ENCODE results near the gene CAB39. TPM values are rescaled to one million over a fixed set of nuclear protein-coding genes. Genes with fewer than 3 reads are reported as not detected.

The CAB39 gene
- polyA plus RNA-seq, 1 of the 3 experiments (the other 2 are of a cell fraction) = 15.7 TPM

DNA sequence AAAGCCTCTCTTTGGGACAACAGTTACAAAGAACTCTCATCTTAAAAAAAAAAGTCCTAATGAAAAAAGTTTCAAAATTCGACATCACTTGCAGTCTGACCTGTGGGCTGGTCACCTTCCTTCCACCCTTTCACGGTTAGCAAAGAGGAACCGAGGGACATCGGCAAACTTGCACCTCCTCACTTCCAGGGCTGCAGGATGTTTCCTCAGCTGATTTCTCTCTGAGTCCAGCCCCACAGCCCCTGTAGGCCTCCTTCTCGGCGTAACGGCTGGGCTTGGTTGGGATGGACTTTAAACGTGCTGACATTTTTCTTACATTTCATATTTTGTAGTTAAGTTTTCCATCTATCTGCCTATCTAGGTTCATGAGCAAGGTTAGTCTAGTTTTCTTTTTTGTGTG, 5.7 kb upstream of the CAB39 start (continued):
- TF ChIP-seq MXI1 (IDR thresholded peaks at IDR 0.05; ENCODE audit: low read depth, low read length) = no peak
- TF ChIP-seq, protein P1, sequence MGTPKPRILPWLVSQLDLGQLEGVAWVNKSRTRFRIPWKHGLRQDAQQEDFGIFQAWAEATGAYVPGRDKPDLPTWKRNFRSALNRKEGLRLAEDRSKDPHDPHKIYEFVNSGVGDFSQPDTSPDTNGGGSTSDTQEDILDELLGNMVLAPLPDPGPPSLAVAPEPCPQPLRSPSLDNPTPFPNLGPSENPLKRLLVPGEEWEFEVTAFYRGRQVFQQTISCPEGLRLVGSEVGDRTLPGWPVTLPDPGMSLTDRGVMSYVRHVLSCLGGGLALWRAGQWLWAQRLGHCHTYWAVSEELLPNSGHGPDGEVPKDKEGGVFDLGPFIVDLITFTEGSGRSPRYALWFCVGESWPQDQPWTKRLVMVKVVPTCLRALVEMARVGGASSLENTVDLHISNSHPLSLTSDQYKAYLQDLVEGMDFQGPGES (IDR thresholded peaks at IDR 0.05; ENCODE audit: low read depth, low read length) = no peak
- TF ChIP-seq, protein P2, sequence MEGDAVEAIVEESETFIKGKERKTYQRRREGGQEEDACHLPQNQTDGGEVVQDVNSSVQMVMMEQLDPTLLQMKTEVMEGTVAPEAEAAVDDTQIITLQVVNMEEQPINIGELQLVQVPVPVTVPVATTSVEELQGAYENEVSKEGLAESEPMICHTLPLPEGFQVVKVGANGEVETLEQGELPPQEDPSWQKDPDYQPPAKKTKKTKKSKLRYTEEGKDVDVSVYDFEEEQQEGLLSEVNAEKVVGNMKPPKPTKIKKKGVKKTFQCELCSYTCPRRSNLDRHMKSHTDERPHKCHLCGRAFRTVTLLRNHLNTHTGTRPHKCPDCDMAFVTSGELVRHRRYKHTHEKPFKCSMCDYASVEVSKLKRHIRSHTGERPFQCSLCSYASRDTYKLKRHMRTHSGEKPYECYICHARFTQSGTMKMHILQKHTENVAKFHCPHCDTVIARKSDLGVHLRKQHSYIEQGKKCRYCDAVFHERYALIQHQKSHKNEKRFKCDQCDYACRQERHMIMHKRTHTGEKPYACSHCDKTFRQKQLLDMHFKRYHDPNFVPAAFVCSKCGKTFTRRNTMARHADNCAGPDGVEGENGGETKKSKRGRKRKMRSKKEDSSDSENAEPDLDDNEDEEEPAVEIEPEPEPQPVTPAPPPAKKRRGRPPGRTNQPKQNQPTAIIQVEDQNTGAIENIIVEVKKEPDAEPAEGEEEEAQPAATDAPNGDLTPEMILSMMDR (IDR thresholded peaks at IDR 0.05) = no peak
- TF ChIP-seq TCF12 (IDR thresholded peaks at IDR 0.05) = no peak
- TF ChIP-seq ELF1 (IDR thresholded peaks at IDR 0.05) = no peak
- no peak for TF ChIP-seq TAF1 (IDR thresholded peaks at IDR 0.05; ENCODE audit: borderline replicate concordance, low read depth, low read length)
- no peak for TF ChIP-seq CHD2 (IDR thresholded peaks at IDR 0.05; ENCODE audit: low read length, partially characterized antibody)
- no peak for TF ChIP-seq RCOR1 (IDR thresholded peaks at IDR 0.05; ENCODE audit: low read length)
- TF ChIP-seq, protein P3, sequence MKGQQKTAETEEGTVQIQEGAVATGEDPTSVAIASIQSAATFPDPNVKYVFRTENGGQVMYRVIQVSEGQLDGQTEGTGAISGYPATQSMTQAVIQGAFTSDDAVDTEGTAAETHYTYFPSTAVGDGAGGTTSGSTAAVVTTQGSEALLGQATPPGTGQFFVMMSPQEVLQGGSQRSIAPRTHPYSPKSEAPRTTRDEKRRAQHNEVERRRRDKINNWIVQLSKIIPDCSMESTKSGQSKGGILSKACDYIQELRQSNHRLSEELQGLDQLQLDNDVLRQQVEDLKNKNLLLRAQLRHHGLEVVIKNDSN (IDR thresholded peaks at IDR 0.05; ENCODE audit: borderline replicate concordance, low read depth) = no peak

DNA sequence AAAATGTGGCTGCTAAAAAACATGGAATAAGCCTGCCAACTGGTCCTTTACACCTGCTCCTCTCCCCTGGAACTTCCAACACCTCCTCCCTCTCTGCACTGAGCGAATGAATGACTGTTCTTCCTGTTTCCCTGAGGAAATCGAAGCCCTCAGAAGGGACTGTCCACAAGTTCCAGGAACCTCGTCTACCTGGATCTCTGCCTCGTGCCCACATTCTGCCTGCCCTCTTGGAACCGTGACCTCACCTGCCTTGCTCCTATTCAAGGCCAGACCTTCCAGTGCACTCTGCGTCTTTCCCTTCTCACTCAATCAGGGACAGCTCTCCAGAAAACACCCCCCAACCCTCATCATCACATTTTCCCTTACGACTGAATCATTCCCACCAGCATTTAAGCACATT, 4.4 kb upstream of the CAB39 start:
- Histone ChIP-seq H3F3A (replicated peaks; ENCODE audit: insufficient read depth) (no peaks in the 10 kb centered on the region), H3K4me2 (no peak overlapping the region), H2AFZ (ENCODE audit: low read depth) (no peak overlapping the region), H3K9ac (no peak overlapping the region), H3K79me2 (ENCODE audit: insufficient read depth) (peaks cover 2% of the 10 kb centered on the region), H3K27ac (ENCODE audit: low read depth in 2 of 2, low read length in 1 of 2) (no peak overlapping the region), H3K27me3 (ENCODE audit: insufficient read depth) (no peaks in the 10 kb centered on the region), H3K9me3 (no peaks in the 10 kb centered on the region), H4K20me1 (ENCODE audit: insufficient read depth) (no peaks in the 10 kb centered on the region), H3K9me2 (no peaks in the 10 kb centered on the region), H3K4me3 (ENCODE audit: low read depth in 2 of 2, low read length in 1 of 2) (no peak overlapping the region), H3K36me3 (replicated peaks in 1 of 2; ENCODE audit: control insufficient read depth in 1 of 2, insufficient read depth in 2 of 2, low read length in 1 of 2) (no peaks in the 10 kb centered on the region), H3K4me1 (ENCODE audit: control insufficient read depth in 1 of 2, insufficient read depth in 2 of 2, low read depth in 1 of 2, low read length in 1 of 2) (no peaks in the 10 kb centered on the region)
- CTCF ChIA-PET = no interaction called here
- WGBS (ENCODE audit: low lambda C conversion rate) = 71% methylated on average over 7 of the region's 7 CpGs
- DNase-seq = no peak
- POLR2A ChIA-PET = no interaction called here
- TF ChIP-seq GABPA (IDR thresholded peaks at IDR 0.05; ENCODE audit: low read depth) = no peak

DNA sequence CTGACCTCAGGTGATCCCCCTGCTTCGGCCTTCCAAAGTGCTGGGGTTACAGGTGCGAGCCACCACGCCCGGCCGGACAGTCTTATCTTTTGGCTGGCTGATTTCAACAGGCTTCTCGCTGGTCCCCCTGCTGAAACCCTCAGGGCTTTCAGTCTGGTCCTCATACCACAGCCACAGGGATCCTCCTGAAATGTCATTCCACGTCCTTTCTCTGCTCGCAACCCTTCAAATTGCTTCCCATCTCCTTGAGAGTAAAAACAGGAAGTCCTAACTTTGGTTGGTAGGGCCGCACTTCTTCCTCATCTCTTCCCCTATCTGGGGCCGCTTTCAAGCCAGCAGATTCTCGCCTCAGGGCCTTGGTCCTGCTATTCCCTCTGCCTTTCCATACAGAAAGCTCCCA, 1.4 kb upstream of the CAB39 start:
- Histone ChIP-seq H3K4me1 (ENCODE audit: control insufficient read depth in 1 of 2, insufficient read depth in 2 of 2, low read depth in 1 of 2, low read length in 1 of 2) (peaks cover 0 to 2% of the 10 kb centered on the region in 2 experiments; a peak in 2 of 4 replicates), H3K36me3 (replicated peaks in 1 of 2; ENCODE audit: control insufficient read depth in 1 of 2, insufficient read depth in 2 of 2, low read length in 1 of 2) (peaks cover 0 to 5% of the 10 kb centered on the region in 2 experiments), H3K9me2 (no peaks in the 10 kb centered on the region), H3K9me3 (no peaks in the 10 kb centered on the region), H4K20me1 (ENCODE audit: insufficient read depth) (peaks cover 28% of the 10 kb centered on the region), H3K4me2 (no peak overlapping the region), H3F3A (replicated peaks; ENCODE audit: insufficient read depth) (peaks cover 13% of the 10 kb centered on the region), H3K27ac (ENCODE audit: low read depth in 2 of 2, low read length in 1 of 2) (no peak overlapping the region), H3K9ac (no peak overlapping the region), H3K4me3 (ENCODE audit: low read depth in 2 of 2, low read length in 1 of 2) (no peak overlapping the region), H2AFZ (ENCODE audit: low read depth) (no peak overlapping the region), H3K79me2 (ENCODE audit: insufficient read depth) (peaks cover 32% of the 10 kb centered on the region), H3K27me3 (ENCODE audit: insufficient read depth) (no peaks in the 10 kb centered on the region)
- ChIA-PET CTCF (no interaction called here), POLR2A (no interaction called here)
- 98% methylated on average over 11 of the region's 11 CpGs for WGBS (ENCODE audit: low lambda C conversion rate)
- TF ChIP-seq, protein P4, sequence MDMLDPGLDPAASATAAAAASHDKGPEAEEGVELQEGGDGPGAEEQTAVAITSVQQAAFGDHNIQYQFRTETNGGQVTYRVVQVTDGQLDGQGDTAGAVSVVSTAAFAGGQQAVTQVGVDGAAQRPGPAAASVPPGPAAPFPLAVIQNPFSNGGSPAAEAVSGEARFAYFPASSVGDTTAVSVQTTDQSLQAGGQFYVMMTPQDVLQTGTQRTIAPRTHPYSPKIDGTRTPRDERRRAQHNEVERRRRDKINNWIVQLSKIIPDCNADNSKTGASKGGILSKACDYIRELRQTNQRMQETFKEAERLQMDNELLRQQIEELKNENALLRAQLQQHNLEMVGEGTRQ (IDR thresholded peaks at IDR 0.05; ENCODE audit: borderline replicate concordance, low read depth, low read length) = no peak
- TF ChIP-seq FOXM1 (IDR thresholded peaks at IDR 0.05; ENCODE audit: low read depth) (no peak), RCOR1 (IDR thresholded peaks at IDR 0.05; ENCODE audit: low read length) (no peak), ELF1 (IDR thresholded peaks at IDR 0.05) (no peak), EZH2phosphoT487 (IDR thresholded peaks at IDR 0.05; ENCODE audit: borderline replicate concordance, low read depth) (no peak), FOSL2 (IDR thresholded peaks at IDR 0.05; ENCODE audit: borderline replicate concordance, low read depth) (no peak)
- no peak for DNase-seq

All from SK-N-SH (cell line).